Prostate gland (tissue), 2 donors: Measurements from ENCODE around the gene PCBP4.

Source experiments
- POLR2A ChIP-seq: fragments of 450-650 bp; IDR thresholded peaks from one replicate; pipeline ENCODE4 v1.6.1; 2016; ENCODE audit warnings: antibody characterized with exemption, mild to moderate bottlenecking
- POLR2AphosphoS5 ChIP-seq: sonication (generic); formaldehyde crosslinking; IDR thresholded peaks from one replicate; pipeline ENCODE4 v1.6.1; 2017; ENCODE audit warnings: antibody characterized with exemption
- TF ChIP-seq, protein P1 (sequence below), 4 experiments: fragments of 200-600 bp in 2 of 4; fragments of 450-650 bp in 2 of 4; sonication (generic) in 2 of 4; IDR thresholded peaks; 1 replicate in 3 of 4; 2 replicates in 1 of 4; pipeline ENCODE4 v1.5.1; 2016 to 2019; ENCODE audit warnings: antibody characterized with exemption in 4 of 4, mild to moderate bottlenecking in 2 of 4, moderate library complexity in 2 of 4

DNA sequence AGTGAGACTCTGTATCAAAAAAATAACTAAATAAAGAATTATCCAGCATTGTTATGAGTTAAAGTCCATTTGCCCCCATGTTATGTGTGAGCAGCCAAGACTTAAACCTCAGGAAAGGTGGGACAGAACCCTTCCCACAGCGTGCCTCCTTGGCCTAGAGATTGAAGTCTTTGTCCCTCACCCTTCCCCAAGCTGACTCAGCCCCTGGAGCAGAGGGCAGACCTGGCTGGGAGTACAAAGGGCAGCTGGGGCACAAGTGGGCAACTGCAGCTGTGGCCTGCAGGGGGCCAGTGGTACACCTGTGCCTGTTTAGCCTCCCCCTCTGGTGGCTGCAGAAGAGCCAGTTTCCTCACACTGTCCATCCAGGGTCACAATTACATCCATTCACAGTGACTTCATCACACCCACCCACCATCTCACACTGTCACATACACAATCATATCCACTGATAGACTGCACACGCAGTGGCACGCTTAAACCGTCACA, 15.1 kb upstream of the PCBP4 start:
- TF ChIP-seq, protein P1, sequence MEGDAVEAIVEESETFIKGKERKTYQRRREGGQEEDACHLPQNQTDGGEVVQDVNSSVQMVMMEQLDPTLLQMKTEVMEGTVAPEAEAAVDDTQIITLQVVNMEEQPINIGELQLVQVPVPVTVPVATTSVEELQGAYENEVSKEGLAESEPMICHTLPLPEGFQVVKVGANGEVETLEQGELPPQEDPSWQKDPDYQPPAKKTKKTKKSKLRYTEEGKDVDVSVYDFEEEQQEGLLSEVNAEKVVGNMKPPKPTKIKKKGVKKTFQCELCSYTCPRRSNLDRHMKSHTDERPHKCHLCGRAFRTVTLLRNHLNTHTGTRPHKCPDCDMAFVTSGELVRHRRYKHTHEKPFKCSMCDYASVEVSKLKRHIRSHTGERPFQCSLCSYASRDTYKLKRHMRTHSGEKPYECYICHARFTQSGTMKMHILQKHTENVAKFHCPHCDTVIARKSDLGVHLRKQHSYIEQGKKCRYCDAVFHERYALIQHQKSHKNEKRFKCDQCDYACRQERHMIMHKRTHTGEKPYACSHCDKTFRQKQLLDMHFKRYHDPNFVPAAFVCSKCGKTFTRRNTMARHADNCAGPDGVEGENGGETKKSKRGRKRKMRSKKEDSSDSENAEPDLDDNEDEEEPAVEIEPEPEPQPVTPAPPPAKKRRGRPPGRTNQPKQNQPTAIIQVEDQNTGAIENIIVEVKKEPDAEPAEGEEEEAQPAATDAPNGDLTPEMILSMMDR (IDR thresholded peaks at IDR 0.05) = peak in 3 of 4 experiments; percentile 12 to 36 (median 16)
- TF ChIP-seq POLR2A (no peak), POLR2AphosphoS5 (no peak)
